GM10266 (cell line): ENCODE data around the gene PLCB3.

Experiments used
- DNase-seq: peaks from one replicate; pipeline ENCODE4 v3.0.0; 2012; ENCODE audit errors: extremely low spot score
- CTCF ChIP-seq: IDR thresholded peaks from 2 replicates; pipeline ENCODE4 v1.5.1; 2012; ENCODE audit warnings: mild to moderate bottlenecking, low read depth; ENCODE audit not compliant: control insufficient read depth, insufficient read depth; ENCODE audit errors: missing control alignments

Gene PLCB3

DNA sequence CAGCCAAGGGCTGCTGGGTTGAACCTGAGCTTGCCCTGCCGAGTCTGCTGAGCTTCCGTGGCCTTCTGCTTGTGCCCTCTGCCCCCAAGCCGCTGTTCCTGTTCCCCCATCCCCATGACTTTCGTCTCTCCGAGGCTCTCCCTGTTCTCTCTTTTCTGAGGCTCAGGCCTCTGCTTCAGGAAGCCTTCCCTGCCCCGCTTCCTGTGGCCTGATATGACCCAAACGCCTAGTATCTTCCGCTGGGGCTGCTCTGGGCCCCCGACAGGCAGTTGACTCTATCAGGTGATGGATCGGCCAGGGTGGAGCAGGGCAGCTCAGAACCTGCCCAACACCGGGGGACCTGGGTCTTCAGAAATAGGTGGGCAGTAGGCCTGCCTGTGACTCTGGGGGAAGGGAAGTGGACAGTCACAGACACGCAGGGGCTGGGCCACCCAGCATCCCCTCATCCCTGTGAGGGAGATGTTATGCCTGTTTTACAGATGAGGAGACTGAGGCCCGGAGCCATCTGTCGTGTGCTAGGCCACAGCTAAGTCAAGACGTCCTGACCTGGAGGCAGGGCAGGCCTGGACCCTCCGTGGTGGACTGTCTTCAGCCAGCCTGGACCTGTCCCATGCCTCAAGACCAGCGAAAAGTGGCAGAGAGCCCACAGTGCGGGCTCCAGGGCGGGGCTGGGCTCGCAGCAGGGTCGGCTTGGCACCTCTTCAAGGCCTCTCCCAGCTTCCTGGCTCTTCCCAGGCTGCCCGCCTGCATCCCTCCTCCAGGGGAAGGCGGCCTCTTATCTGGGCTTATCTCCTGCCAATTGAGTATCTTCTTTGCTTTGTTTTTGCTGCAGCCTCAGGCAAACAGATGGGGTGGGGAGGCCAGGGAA, 16.9 kb downstream of the PLCB3 start:
- no peak for TF ChIP-seq CTCF
- no peak for DNase-seq

GRCh38 chr11:64268893-64269539, 17.7 kb downstream of the PLCB3 start:
- TF ChIP-seq CTCF: no peak
- DNase-seq: peak; percentile 66

GRCh38 chr11:64269540-64270220, 18.4 kb downstream of the PLCB3 start:
- no peak for TF ChIP-seq CTCF
- DNase-seq: peak; percentile 92

DNA sequence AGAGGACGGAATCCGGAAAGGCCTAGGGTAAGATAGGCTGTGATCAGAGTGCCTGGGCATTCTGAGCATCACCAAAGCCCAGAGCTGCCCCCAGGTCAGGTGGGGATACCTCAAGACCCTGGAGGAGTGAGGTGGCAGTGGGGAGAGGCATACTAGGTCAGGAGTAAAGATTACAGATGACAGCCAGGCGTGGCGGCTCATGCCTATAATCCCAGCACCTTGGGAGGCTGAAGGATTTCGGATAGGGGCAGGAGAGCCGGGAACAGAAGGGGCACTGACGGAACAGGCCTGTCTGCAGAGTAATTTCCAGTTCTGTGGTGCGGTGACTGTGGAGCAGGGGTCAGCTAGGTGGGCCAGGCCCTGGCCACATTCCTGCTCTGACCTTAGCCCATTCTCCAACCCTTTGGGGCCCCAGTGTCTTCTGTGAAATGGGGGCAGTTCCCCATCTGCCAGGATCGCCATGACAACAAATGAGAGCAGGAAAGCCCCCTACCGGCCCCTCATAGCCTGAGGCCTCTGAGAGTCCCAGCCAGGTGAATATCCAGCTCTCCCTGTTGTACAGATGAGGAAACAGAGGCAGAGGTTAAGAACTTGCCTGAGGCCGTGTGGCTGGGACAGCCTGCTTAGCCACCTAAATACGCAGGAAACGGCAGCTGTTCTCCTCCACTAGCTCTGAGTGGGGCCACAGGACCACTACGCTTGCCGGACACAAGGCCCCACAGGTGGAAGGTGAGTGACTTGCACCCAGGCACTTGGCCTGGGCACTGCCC, 23.9 kb downstream of the PLCB3 start:
- DNase-seq: no peak
- TF ChIP-seq CTCF: no peak

GRCh38 chr11:64275841-64276240, 24.5 kb downstream of the PLCB3 start:
- DNase-seq: no peak
- TF ChIP-seq CTCF: no peak

- no peak for TF ChIP-seq CTCF
- no peak for DNase-seq
Observed at GRCh38 chr11:64276653-64277431, 25.5 kb downstream of the PLCB3 start.
